GM12873 (cell line): Measurements from ENCODE around the gene TNS1.

Experiments
- TF ChIP-seq, protein P1 (sequence below): IDR thresholded peaks from 2 replicates; pipeline ENCODE4 v1.5.1; 2012; ENCODE audit warnings: low read depth, mild to moderate bottlenecking, moderate library complexity, low read length, control low read depth; ENCODE audit not compliant: insufficient read depth; ENCODE audit errors: missing control alignments

The TNS1 gene

DNA sequence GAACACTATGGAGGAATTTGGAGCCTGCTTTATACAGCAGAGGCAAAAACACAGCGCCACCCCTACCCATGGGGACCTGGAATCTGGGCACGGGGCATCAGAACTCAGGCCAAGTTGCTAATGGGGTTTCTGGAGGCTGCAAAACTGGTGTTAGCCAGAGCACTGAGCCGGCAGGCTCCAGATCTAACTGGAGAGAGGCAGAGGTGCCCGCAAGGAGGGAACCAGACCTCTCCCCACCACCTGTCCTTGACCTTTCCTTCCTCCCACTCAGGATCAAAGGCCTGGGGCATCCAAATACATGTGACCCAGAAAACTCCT, 126.6 kb downstream of the TNS1 start:
- TF ChIP-seq, protein P1, sequence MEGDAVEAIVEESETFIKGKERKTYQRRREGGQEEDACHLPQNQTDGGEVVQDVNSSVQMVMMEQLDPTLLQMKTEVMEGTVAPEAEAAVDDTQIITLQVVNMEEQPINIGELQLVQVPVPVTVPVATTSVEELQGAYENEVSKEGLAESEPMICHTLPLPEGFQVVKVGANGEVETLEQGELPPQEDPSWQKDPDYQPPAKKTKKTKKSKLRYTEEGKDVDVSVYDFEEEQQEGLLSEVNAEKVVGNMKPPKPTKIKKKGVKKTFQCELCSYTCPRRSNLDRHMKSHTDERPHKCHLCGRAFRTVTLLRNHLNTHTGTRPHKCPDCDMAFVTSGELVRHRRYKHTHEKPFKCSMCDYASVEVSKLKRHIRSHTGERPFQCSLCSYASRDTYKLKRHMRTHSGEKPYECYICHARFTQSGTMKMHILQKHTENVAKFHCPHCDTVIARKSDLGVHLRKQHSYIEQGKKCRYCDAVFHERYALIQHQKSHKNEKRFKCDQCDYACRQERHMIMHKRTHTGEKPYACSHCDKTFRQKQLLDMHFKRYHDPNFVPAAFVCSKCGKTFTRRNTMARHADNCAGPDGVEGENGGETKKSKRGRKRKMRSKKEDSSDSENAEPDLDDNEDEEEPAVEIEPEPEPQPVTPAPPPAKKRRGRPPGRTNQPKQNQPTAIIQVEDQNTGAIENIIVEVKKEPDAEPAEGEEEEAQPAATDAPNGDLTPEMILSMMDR = no peak

DNA sequence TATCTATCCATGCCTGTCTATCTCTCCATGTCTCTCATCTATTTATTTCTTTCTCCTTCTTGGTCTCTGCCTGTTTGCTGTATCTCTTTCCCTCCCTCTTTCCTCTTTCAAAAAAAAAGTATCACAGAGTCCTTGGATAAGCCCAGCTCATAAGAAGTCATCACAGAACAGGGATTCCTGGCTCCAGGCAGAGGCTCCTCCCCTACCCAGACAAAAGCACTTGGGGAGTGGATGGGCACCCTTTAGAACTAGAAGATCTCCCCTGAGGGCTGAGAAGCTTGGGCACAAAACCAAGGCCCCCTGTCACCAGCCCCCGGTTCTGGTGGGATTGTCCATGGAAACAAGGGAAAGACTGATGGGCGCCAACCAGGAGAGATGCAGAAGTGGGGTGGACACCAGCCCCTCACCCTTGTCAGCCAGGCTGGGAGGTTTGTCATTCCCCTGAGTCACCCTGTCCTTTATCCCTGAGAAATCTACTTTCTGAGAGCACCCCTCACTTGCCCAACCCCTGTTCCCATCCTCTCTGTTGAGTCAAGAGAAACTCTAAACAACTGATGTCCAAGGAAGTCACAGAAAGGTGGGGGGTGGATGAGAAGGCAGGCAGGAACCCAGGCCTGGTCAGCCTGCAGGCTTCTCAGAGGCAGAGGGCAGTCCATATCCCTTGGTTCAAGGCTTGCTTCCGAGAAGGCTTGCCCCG, 127.1 kb downstream of the TNS1 start:
- TF ChIP-seq, protein P1 = no peak

DNA sequence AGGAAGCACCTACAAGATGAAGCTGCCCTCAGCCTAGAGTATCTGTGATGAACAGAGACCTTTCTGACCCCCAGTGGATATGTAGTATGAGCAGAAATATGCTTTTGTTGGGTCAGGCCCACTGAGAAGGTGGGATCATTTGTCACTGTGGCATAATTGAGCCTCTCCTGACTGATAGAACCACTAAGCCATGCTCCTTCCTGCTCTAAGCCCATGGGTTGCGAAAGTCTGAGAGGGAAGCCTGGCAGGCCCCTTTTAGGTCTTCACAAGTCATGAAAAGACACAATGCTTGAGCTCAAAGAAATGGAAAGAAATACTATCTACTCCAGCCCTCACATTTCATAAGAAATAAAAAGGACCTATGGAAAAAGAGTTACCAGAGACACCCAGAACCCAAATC, 127.7 kb downstream of the TNS1 start:
- TF ChIP-seq, protein P1 = no peak

DNA sequence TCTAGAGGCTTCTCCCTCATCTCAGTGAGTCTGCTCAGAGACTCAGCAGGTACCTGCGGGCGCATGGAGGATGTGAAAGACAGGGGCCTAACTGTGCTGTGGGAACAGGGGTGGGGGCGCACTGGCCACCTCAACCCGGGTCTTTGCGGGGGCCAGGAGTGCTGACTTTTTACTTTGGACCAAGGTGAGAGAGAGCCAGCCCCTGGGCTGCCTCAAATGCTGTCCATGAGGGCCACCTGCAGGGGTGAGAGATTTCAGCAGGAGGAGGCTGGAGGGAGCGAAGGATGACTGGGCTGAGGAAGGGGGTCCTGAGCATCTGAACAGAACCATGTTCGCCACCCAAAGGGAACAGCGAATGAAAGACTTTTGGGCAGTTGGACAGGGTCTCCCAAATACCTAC, 129.4 kb downstream of the TNS1 start:
- TF ChIP-seq, protein P1 = no peak

DNA sequence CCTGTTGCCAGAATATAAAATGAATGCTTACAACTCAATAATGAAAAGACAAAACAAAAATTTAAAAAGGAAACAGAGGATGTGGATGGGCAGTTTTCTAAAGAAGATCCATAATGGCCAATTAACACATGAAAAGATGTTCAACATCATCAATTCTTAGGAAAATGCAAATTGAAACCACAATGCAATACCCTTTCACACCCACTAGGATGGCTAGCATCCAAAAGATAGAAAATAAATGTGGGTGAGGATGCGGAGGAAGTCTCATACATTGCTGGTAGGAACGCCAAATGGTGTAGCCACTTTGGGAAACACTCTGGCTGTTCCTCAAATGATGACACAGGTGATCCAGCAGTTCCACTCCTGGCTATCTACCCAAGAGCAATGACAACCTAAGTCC, 130.5 kb downstream of the TNS1 start:
- TF ChIP-seq, protein P1 = no peak

DNA sequence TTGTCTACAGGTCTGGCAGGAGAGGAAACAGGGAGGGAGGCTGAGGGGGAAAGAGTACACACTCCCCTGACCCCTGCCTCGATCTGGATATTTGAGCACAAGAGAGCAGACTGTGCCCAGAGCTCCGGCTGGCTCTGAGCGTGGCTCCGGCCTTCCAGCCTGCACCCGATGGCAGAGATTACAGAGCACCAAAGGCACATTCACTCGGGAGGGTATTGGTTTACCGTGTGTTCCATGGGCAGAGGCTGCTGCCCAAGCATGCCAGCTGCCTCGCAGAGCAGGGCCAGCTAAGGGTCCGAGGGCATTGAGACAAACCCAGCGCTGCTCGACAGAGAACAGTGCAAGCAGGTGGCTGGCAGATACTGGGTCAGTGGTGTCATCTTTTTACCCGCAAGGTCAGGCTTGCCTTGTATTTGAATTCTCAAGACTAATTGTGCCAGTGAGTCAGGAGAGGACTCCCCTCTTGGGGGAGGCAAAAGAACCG, 132.2 kb downstream of the TNS1 start:
- TF ChIP-seq, protein P1 = no peak

DNA sequence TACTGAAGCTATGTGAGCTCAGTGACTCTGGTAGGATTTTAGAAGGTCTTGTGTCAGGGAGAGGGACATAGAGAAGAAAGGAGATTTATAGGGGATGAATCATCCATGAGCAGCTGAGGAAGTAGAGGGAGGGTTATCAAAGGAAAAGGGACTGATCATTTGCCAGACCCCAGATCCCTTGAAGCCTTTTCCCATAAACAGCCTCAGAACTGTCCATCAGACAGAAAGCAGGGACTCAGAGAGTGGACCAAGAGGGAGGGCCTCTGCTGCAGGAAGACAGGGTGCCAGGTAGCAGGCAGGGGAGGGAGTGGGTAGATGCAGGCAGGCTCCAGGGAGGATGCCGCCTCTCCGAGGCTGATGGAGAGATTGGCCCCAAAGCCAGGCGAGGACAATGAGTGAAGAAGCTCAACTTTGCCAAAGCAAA, 133.9 kb downstream of the TNS1 start:
- TF ChIP-seq, protein P1 = no peak
